Measurements from ENCODE around the gene TECPR1. TPM values are rescaled to one million over a fixed set of nuclear protein-coding genes. Genes with fewer than 3 reads are reported as not detected.

The TECPR1 gene
- polyA plus RNA-seq, 2 of the 4 experiments (the other 2 are of a cell fraction) = 2.5 to 11.1 TPM

- TF ChIP-seq CTCF (IDR thresholded peaks at IDR 0.05) = no peak
- no peak for TF ChIP-seq CEBPB (IDR thresholded peaks at IDR 0.05)
- TF ChIP-seq EHF (CRISPR knock-in tag; IDR thresholded peaks at IDR 0.05) = no peak
- no peak for TF ChIP-seq RFX5 (IDR thresholded peaks at IDR 0.05)
- no peak for TF ChIP-seq MYC (IDR thresholded peaks at IDR 0.05; ENCODE audit: borderline replicate concordance, low read length)
- TF ChIP-seq NFE2L2 (conservative IDR thresholded peaks at IDR 0.05; ENCODE audit: low read length) = no peak
- TF ChIP-seq CHD2 (IDR thresholded peaks at IDR 0.05; ENCODE audit: low read length, partially characterized antibody) = no peak
- TF ChIP-seq BHLHE40 (IDR thresholded peaks at IDR 0.05; ENCODE audit: low read depth, low read length) = no peak
- no peak for TF ChIP-seq E2F6 (IDR thresholded peaks at IDR 0.05; ENCODE audit: borderline replicate concordance, low read depth)
- TF ChIP-seq NR3C1 (IDR thresholded peaks at IDR 0.05) = no peak
- TF ChIP-seq TP53 (CRISPR knock-in tag; IDR thresholded peaks at IDR 0.05) = no peak
- TF ChIP-seq HEYL (CRISPR knock-in tag; IDR thresholded peaks at IDR 0.05) = no peak
- TF ChIP-seq CBX2 (IDR thresholded peaks at IDR 0.05; ENCODE audit: borderline replicate concordance, low read depth) = no peak
- TF ChIP-seq, protein P1, sequence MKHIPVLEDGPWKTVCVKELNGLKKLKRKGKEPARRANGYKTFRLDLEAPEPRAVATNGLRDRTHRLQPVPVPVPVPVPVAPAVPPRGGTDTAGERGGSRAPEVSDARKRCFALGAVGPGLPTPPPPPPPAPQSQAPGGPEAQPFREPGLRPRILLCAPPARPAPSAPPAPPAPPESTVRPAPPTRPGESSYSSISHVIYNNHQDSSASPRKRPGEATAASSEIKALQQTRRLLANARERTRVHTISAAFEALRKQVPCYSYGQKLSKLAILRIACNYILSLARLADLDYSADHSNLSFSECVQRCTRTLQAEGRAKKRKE (CRISPR knock-in tag; IDR thresholded peaks at IDR 0.05; ENCODE audit: low read depth) = no peak
- no peak for TF ChIP-seq KDM1A (IDR thresholded peaks at IDR 0.05; ENCODE audit: low read depth)
- TF ChIP-seq RNF2 (IDR thresholded peaks at IDR 0.05; ENCODE audit: borderline replicate concordance, low read depth) = no peak
- no peak for TF ChIP-seq BCL3 (IDR thresholded peaks at IDR 0.05)
These were observed 59.1 kb downstream of the TECPR1 start for GRCh38 chr7:98192781-98193457.

GRCh38 chr7:98191668-98192431 is 60.2 kb downstream of the TECPR1 start:
- Histone ChIP-seq H3K4me1 (no peaks in the 10 kb centered on the region), H3K9me3 (no peaks in the 10 kb centered on the region), H3K27ac (no peak overlapping the region), H3K4me2 (no peak overlapping the region), H3K4me3 (no peak overlapping the region)
- ChIA-PET CTCF (interaction anchor here (1.3 kb wide), 1 partner anchor 23 kb away, joined by 7 read pairs; no protein-coding TSS in a partner anchor), POLR2A (no interaction called here)
- TF ChIP-seq ZNF302 (CRISPR knock-in tag; IDR thresholded peaks at IDR 0.05) = no peak
- TF ChIP-seq RCOR1 (IDR thresholded peaks at IDR 0.05; ENCODE audit: low read depth, low read length) = no peak
- TF ChIP-seq, protein P2, sequence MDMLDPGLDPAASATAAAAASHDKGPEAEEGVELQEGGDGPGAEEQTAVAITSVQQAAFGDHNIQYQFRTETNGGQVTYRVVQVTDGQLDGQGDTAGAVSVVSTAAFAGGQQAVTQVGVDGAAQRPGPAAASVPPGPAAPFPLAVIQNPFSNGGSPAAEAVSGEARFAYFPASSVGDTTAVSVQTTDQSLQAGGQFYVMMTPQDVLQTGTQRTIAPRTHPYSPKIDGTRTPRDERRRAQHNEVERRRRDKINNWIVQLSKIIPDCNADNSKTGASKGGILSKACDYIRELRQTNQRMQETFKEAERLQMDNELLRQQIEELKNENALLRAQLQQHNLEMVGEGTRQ (IDR thresholded peaks at IDR 0.05) = no peak
- no peak for TF ChIP-seq HOXB5 (CRISPR knock-in tag; IDR thresholded peaks at IDR 0.05)
- no peak for TF ChIP-seq POLR2A (IDR thresholded peaks at IDR 0.05; ENCODE audit: low read length)
- TF ChIP-seq KDM1A (IDR thresholded peaks at IDR 0.05; ENCODE audit: low read depth) = no peak
- TF ChIP-seq TP53 (CRISPR knock-in tag; IDR thresholded peaks at IDR 0.05) = no peak
- TF ChIP-seq EHF (CRISPR knock-in tag; IDR thresholded peaks at IDR 0.05) = no peak
- no peak for TF ChIP-seq E2F6 (IDR thresholded peaks at IDR 0.05; ENCODE audit: borderline replicate concordance, low read depth)
- TF ChIP-seq RARB (CRISPR knock-in tag; IDR thresholded peaks at IDR 0.05) = no peak
- TF ChIP-seq NPAS2 (CRISPR knock-in tag; IDR thresholded peaks at IDR 0.05; ENCODE audit: borderline replicate concordance) = no peak
- TF ChIP-seq NFE2L2 (conservative IDR thresholded peaks at IDR 0.05; ENCODE audit: low read length) = no peak
- TF ChIP-seq, protein P3, sequence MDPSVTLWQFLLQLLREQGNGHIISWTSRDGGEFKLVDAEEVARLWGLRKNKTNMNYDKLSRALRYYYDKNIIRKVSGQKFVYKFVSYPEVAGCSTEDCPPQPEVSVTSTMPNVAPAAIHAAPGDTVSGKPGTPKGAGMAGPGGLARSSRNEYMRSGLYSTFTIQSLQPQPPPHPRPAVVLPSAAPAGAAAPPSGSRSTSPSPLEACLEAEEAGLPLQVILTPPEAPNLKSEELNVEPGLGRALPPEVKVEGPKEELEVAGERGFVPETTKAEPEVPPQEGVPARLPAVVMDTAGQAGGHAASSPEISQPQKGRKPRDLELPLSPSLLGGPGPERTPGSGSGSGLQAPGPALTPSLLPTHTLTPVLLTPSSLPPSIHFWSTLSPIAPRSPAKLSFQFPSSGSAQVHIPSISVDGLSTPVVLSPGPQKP (IDR thresholded peaks at IDR 0.05; ENCODE audit: low read depth, low read length) = no peak
- no peak for TF ChIP-seq CBX8 (IDR thresholded peaks at IDR 0.05)
- DNase-seq (ENCODE audit: low read depth in 1 of 2, low spot score in 1 of 2) (no peak), FAIRE-seq (no peak), ATAC-seq (no peak)
- WGBS (ENCODE audit: missing lambda C conversion rate) = 93% methylated on average over 32 of the region's 32 CpGs

More at GRCh38 chr7:98192781-98193457, 59.1 kb downstream of the TECPR1 start:
- no peak overlapping the region for H3K27ac ChIP-seq
- ChIA-PET POLR2A (no interaction called here), CTCF (interaction anchor here (1.3 kb wide), 1 partner anchor 24 kb away, joined by 7 read pairs; no protein-coding TSS in a partner anchor)
- no peaks in the 10 kb centered on the region for H3K9me3 ChIP-seq
- no peak overlapping the region for H3K4me2 ChIP-seq
- DNase-seq (ENCODE audit: low read depth in 1 of 2, low spot score in 1 of 2) (no peak), FAIRE-seq (no peak), ATAC-seq (no peak)
- WGBS (ENCODE audit: missing lambda C conversion rate) = 88% methylated on average over 22 of the region's 22 CpGs
- no peaks in the 10 kb centered on the region for H3K4me1 ChIP-seq
- H3K4me3 ChIP-seq = no peak overlapping the region
